ENCODE measurements around the gene TAF5. TPM values are rescaled to one million over a fixed set of nuclear protein-coding genes. Genes with fewer than 3 reads are reported as not detected.
A peak's percentile ranks its signal among the peaks of the same experiment; 100 is the strongest.

TAF5 gene
- total RNA-seq, 1 experiment from 2014 or later = 13.7 TPM

GRCh38 chr10:103396789-103397087, 29.0 kb downstream of the TAF5 start:
- Histone ChIP-seq H3K4me3 (ENCODE audit: low read depth, low read length, poor library complexity, severe bottlenecking) (peak overlapping the region; percentile 80), H3K27ac (ENCODE audit: low read depth, low read length, poor library complexity, severe bottlenecking) (peak overlapping the region; percentile 73), H3K27me3 (replicated peaks; ENCODE audit: insufficient read depth, low read depth, low read length, poor library complexity) (no peaks in the 10 kb centered on the region), H3K9me3 (ENCODE audit: low read depth, low read length, poor library complexity, severe bottlenecking) (no peaks in the 10 kb centered on the region), H3K36me3 (ENCODE audit: insufficient read depth, low read length, poor library complexity, severe bottlenecking) (peaks cover 58% of the 10 kb centered on the region), H3K4me1 (ENCODE audit: insufficient read depth, low read length, poor library complexity, severe bottlenecking) (peaks cover 21% of the 10 kb centered on the region)
- BruUV-seq (replicated peaks) = TSS peak; percentile 78
- TF ChIP-seq CTCF (conservative IDR thresholded peaks at IDR 0.05; ENCODE audit: low read depth, low read length) (peak; percentile 4; the same call in 1 of the 2 replicates), EZH2 (IDR thresholded peaks at IDR 0.05; ENCODE audit: borderline replicate concordance, low read depth, low read length, poor library complexity, severe bottlenecking) (no peak)
- intact Hi-C loops (cut with micrococcal nuclease; ENCODE audit: unreplicated experiment) = loop anchor here (2.0 kb wide), 1 partner anchor 46 kb away; the partner anchor contains the start of gene PCGF6
- DNase-seq (ENCODE audit: low spot score) = no peak
- ChIA-PET CTCF (no interaction called here), POLR2A (ENCODE audit: low non-redundant PET) (no interaction called here)

- H3K36me3 ChIP-seq (ENCODE audit: insufficient read depth, low read length, poor library complexity, severe bottlenecking) = peaks cover 56% of the 10 kb centered on the region
- CTCF ChIA-PET = no interaction called here
These were observed 29.5 kb downstream of the TAF5 start for GRCh38 chr10:103397191-103397825.

GRCh38 chr10:103413564-103413963, 45.8 kb downstream of the TAF5 start:
- Histone ChIP-seq H3K27me3 (replicated peaks; ENCODE audit: insufficient read depth, low read depth, low read length, poor library complexity) (no peaks in the 10 kb centered on the region), H3K9me3 (ENCODE audit: low read depth, low read length, poor library complexity, severe bottlenecking) (no peaks in the 10 kb centered on the region), H3K4me3 (ENCODE audit: low read depth, low read length, poor library complexity, severe bottlenecking) (no peak overlapping the region), H3K27ac (ENCODE audit: low read depth, low read length, poor library complexity, severe bottlenecking) (no peak overlapping the region), H3K4me1 (ENCODE audit: insufficient read depth, low read length, poor library complexity, severe bottlenecking) (no peaks in the 10 kb centered on the region), H3K36me3 (ENCODE audit: insufficient read depth, low read length, poor library complexity, severe bottlenecking) (peaks cover 88% of the 10 kb centered on the region)
- intact Hi-C loops (cut with micrococcal nuclease; ENCODE audit: unreplicated experiment) = no loop called here
- ChIA-PET POLR2A (ENCODE audit: low non-redundant PET) (no interaction called here), CTCF (no interaction called here)
- TF ChIP-seq EZH2 (IDR thresholded peaks at IDR 0.05; ENCODE audit: borderline replicate concordance, low read depth, low read length, poor library complexity, severe bottlenecking) (no peak), CTCF (conservative IDR thresholded peaks at IDR 0.05; ENCODE audit: low read depth, low read length) (no peak)
- no TSS peak for BruUV-seq (replicated peaks)
- no peak for DNase-seq (ENCODE audit: low spot score)

More at GRCh38 chr10:103397191-103397825, 29.5 kb downstream of the TAF5 start:
- Histone ChIP-seq H3K27me3 (replicated peaks; ENCODE audit: insufficient read depth, low read depth, low read length, poor library complexity) (no peaks in the 10 kb centered on the region), H3K27ac (ENCODE audit: low read depth, low read length, poor library complexity, severe bottlenecking) (peak overlapping the region; percentile 73), H3K4me3 (ENCODE audit: low read depth, low read length, poor library complexity, severe bottlenecking) (peak overlapping the region; percentile 80), H3K4me1 (ENCODE audit: insufficient read depth, low read length, poor library complexity, severe bottlenecking) (peaks cover 21% of the 10 kb centered on the region), H3K9me3 (ENCODE audit: low read depth, low read length, poor library complexity, severe bottlenecking) (no peaks in the 10 kb centered on the region)
- peak; percentile 12 for DNase-seq (ENCODE audit: low spot score)
- POLR2A ChIA-PET (ENCODE audit: low non-redundant PET) = interaction anchor here (0.7 kb wide), 1 partner anchor 173 kb away, joined by 3 read pairs; no protein-coding TSS in a partner anchor
- intact Hi-C loops (cut with micrococcal nuclease; ENCODE audit: unreplicated experiment) = loop anchor here (2.0 kb wide), 1 partner anchor 47 kb away; the partner anchor contains the start of gene PCGF6
- TF ChIP-seq EZH2 (IDR thresholded peaks at IDR 0.05; ENCODE audit: borderline replicate concordance, low read depth, low read length, poor library complexity, severe bottlenecking) = no peak
- BruUV-seq (replicated peaks) = no TSS peak

- ChIA-PET CTCF (interaction anchor here (1.1 kb wide), 1 partner anchor 177 kb away, joined by 3 read pairs; no protein-coding TSS in a partner anchor), POLR2A (ENCODE audit: low non-redundant PET) (no interaction called here)
- Histone ChIP-seq H3K9me3 (ENCODE audit: low read depth, low read length, poor library complexity, severe bottlenecking) (no peaks in the 10 kb centered on the region), H3K4me1 (ENCODE audit: insufficient read depth, low read length, poor library complexity, severe bottlenecking) (no peaks in the 10 kb centered on the region), H3K36me3 (ENCODE audit: insufficient read depth, low read length, poor library complexity, severe bottlenecking) (peaks cover 89% of the 10 kb centered on the region), H3K27ac (ENCODE audit: low read depth, low read length, poor library complexity, severe bottlenecking) (no peak overlapping the region), H3K27me3 (replicated peaks; ENCODE audit: insufficient read depth, low read depth, low read length, poor library complexity) (no peaks in the 10 kb centered on the region), H3K4me3 (ENCODE audit: low read depth, low read length, poor library complexity, severe bottlenecking) (no peak overlapping the region)
- BruUV-seq (replicated peaks) = no TSS peak
- DNase-seq (ENCODE audit: low spot score) = no peak
- no peak for TF ChIP-seq CTCF (conservative IDR thresholded peaks at IDR 0.05; ENCODE audit: low read depth, low read length)
- TF ChIP-seq EZH2 (IDR thresholded peaks at IDR 0.05; ENCODE audit: borderline replicate concordance, low read depth, low read length, poor library complexity, severe bottlenecking) = no peak
- intact Hi-C loops (cut with micrococcal nuclease; ENCODE audit: unreplicated experiment) = loop anchor here (5.0 kb wide), 1 partner anchor 72 kb away; no protein-coding TSS in a partner anchor
These were observed 47.8 kb downstream of the TAF5 start for GRCh38 chr10:103415581-103415980.

Data from A673 (cell line).